SK-N-SH (cell line): ENCODE results near the gene AACS. TPM values are rescaled to one million over a fixed set of nuclear protein-coding genes. Genes with fewer than 3 reads are reported as not detected.

Experiments
- CTCF ChIA-PET: fragments of 300-600, 350-600 bp; formaldehyde crosslinking; extraction: SDS; loops from one replicate; lab custom pipeline; 2021; lab: Yijun Ruan, JAX
- POLR2A ChIA-PET: fragments of 350-600 bp; sonication (Branson Sonifier 250); formaldehyde crosslinking; extraction: SDS; loops from one replicate; lab custom pipeline; 2020; ENCODE audit warnings: antibody characterized with exemption, inconsistent platforms; lab: Yijun Ruan, JAX
- DNase-seq: peaks from one replicate; pipeline ENCODE4 v3.0.0; 2012
- H2AFZ ChIP-seq: fragments of 200-600 bp; sonication (generic); 2 replicates; pipeline ENCODE4 v1.8.1; 2016; ENCODE audit warnings: antibody characterized with exemption, mild to moderate bottlenecking, low read depth
- H3F3A ChIP-seq: fragments of 200-600 bp; sonication (generic); replicated peaks from 2 replicates; pipeline ENCODE3; 2016; ENCODE audit warnings: antibody characterized with exemption, mild to moderate bottlenecking; ENCODE audit not compliant: insufficient read depth
- H3K27ac ChIP-seq, 2 experiments: fragments of 200-500 bp in 1 of 2; fragments of 200-600 bp in 1 of 2; sonication (Bioruptor generic) in 1 of 2; sonication (generic), shearing (Covaris generic) in 1 of 2; 2 replicates each; pipeline versions ENCODE4 v1.5.1 to v1.6.1; 2014 to 2016; ENCODE audit warnings: low read depth in 2 of 2, inconsistent platforms in 1 of 2, low read length in 1 of 2, mild to moderate bottlenecking in 1 of 2, mixed read lengths in 1 of 2
- H3K27me3 ChIP-seq: fragments of 200-600 bp; sonication (generic), shearing (Covaris generic); 2 replicates; pipeline ENCODE4 v1.6.1; 2016; ENCODE audit warnings: mixed run types; ENCODE audit not compliant: insufficient read depth
- H3K36me3 ChIP-seq, 2 experiments: fragments of 200-500 bp in 1 of 2; fragments of 200-600 bp in 1 of 2; sonication (Bioruptor generic) in 1 of 2; sonication (generic) in 1 of 2; replicated peaks in 1 of 2; 2 replicates each; pipeline versions ENCODE3 to v1.5.1; 2014 to 2016; ENCODE audit warnings: low read length in 1 of 2, mild to moderate bottlenecking in 1 of 2; ENCODE audit not compliant: insufficient read depth in 2 of 2, control insufficient read depth in 1 of 2
- H3K4me1 ChIP-seq, 2 experiments: fragments of 200-500 bp in 1 of 2; fragments of 200-600 bp in 1 of 2; sonication (Bioruptor generic) in 1 of 2; sonication (generic), shearing (Covaris generic) in 1 of 2; 2 replicates each; pipeline versions ENCODE4 v1.5.1 to v1.6.1; 2014 to 2016; ENCODE audit warnings: low read depth in 1 of 2, low read length in 1 of 2, mixed run types in 1 of 2; ENCODE audit not compliant: insufficient read depth in 2 of 2, control insufficient read depth in 1 of 2
- H3K4me2 ChIP-seq: fragments of 200-600 bp; sonication (generic), shearing (Covaris generic); 2 replicates; pipeline ENCODE4 v1.6.1; 2017; ENCODE audit warnings: mixed run types
- H3K4me3 ChIP-seq, 2 experiments: fragments of 200-500 bp in 1 of 2; fragments of 200-600 bp in 1 of 2; sonication (Bioruptor generic) in 1 of 2; sonication (generic), shearing (Covaris generic) in 1 of 2; 2 replicates each; pipeline versions ENCODE4 v1.5.1 to v1.8.1; 2014 to 2016; ENCODE audit warnings: low read depth in 2 of 2, inconsistent platforms in 1 of 2, low read length in 1 of 2, mild to moderate bottlenecking in 1 of 2, mixed read lengths in 1 of 2, moderate library complexity in 1 of 2
- H3K79me2 ChIP-seq: fragments of 200-600 bp; sonication (generic); 2 replicates; pipeline ENCODE4 v1.8.1; 2017; ENCODE audit warnings: mild to moderate bottlenecking; ENCODE audit not compliant: insufficient read depth
- H3K9ac ChIP-seq: fragments of 200-600 bp; sonication (generic); 2 replicates; pipeline ENCODE4 v1.6.1; 2017; ENCODE audit warnings: mixed run types
- H3K9me2 ChIP-seq: fragments of 200-600 bp; sonication (generic); 2 replicates; pipeline ENCODE4 v1.6.1; 2017; ENCODE audit warnings: mixed run types
- H3K9me3 ChIP-seq: fragments of 200-600 bp; sonication (generic); 2 replicates; pipeline ENCODE4 v1.6.1; 2017; ENCODE audit warnings: mixed run types, mild to moderate bottlenecking, moderate library complexity
- H4K20me1 ChIP-seq: fragments of 200-600 bp; sonication (generic); 2 replicates; pipeline ENCODE4 v1.6.1; 2017; ENCODE audit warnings: mild to moderate bottlenecking, mixed run types; ENCODE audit not compliant: insufficient read depth
- CHD2 ChIP-seq: fragments of 150-350 bp; IDR thresholded peaks from 2 replicates; pipeline ENCODE4 v1.6.1; 2018; ENCODE audit warnings: low read length; ENCODE audit not compliant: partially characterized antibody
- EZH2phosphoT487 ChIP-seq: fragments of 200-600 bp; sonication (generic); IDR thresholded peaks from 2 replicates; pipeline ENCODE4 v1.6.1; 2017; ENCODE audit warnings: low read depth, mixed run types, mild to moderate bottlenecking, antibody characterized with exemption, moderate library complexity, borderline replicate concordance
- FOSL2 ChIP-seq: IDR thresholded peaks from 2 replicates; pipeline ENCODE4 v1.4.0; 2012; ENCODE audit warnings: low read depth, mild to moderate bottlenecking, moderate library complexity, borderline replicate concordance
- FOXJ3 ChIP-seq: sonication (generic); formaldehyde crosslinking; IDR thresholded peaks from 2 replicates; pipeline ENCODE4 v1.5.1; 2020; ENCODE audit warnings: mild to moderate bottlenecking, missing genetic modification reagents
- FOXM1 ChIP-seq: IDR thresholded peaks from 2 replicates; pipeline ENCODE4 v1.4.0; 2012; ENCODE audit warnings: low read depth, mild to moderate bottlenecking
- JUND ChIP-seq: IDR thresholded peaks from 2 replicates; pipeline ENCODE4 v1.4.0; 2012
- MEF2A ChIP-seq: IDR thresholded peaks from 2 replicates; pipeline ENCODE4 v1.4.0; 2012; ENCODE audit warnings: low read depth, borderline replicate concordance
- MXI1 ChIP-seq: IDR thresholded peaks from 2 replicates; pipeline ENCODE4 v1.6.1; 2012; ENCODE audit warnings: mild to moderate bottlenecking, low read depth, low read length, improper control_type of control experiment
- RXRA ChIP-seq: IDR thresholded peaks from 2 replicates; pipeline ENCODE4 v1.4.0; 2012; ENCODE audit warnings: low read depth, mild to moderate bottlenecking, borderline replicate concordance
- SIN3A ChIP-seq: IDR thresholded peaks from 2 replicates; pipeline ENCODE4 v1.6.1; 2012; ENCODE audit warnings: low read depth, mild to moderate bottlenecking, low read length, moderate library complexity, borderline replicate concordance
- SMC3 ChIP-seq: IDR thresholded peaks from 2 replicates; pipeline ENCODE4 v1.6.1; 2012; ENCODE audit warnings: low read depth, low read length, improper control_type of control experiment
- TAF1 ChIP-seq: IDR thresholded peaks from 2 replicates; pipeline ENCODE4 v1.6.1; 2012; ENCODE audit warnings: low read depth, mild to moderate bottlenecking, low read length, moderate library complexity, borderline replicate concordance
- TCF12 ChIP-seq: IDR thresholded peaks from 2 replicates; pipeline ENCODE4 v1.4.0; 2012
- YY1 ChIP-seq: IDR thresholded peaks from 2 replicates; pipeline ENCODE4 v1.4.0; 2012; ENCODE audit warnings: low read depth, mild to moderate bottlenecking
- WGBS: methylation state at CpG from one replicate; pipeline ENCODE4 v1.1.6; 2017; ENCODE audit warnings: low lambda C conversion rate; 5-methylcytosine and 5-hydroxymethylcytosine counted together
- polyA plus RNA-seq, 3 experiments: library from polyadenylated mRNA; depleted of rRNA; stranded (reverse); fragments of >200 nt; gene quantifications; 2 replicates each; pipeline ENCODE4 v1.2.3, GENCODE V29; 2012
- TF ChIP-seq, protein P1 (sequence below): IDR thresholded peaks from 2 replicates; pipeline ENCODE4 v1.4.0; 2012; ENCODE audit warnings: low read depth
- TF ChIP-seq, protein P2 (sequence below): fragments of 150-350 bp; IDR thresholded peaks from 2 replicates; pipeline ENCODE4 v1.6.1; 2016; ENCODE audit warnings: mild to moderate bottlenecking, low read depth, low read length
- TF ChIP-seq, protein P3 (sequence below): IDR thresholded peaks from 2 replicates; pipeline ENCODE4 v1.4.0; 2012; ENCODE audit warnings: low read depth, borderline replicate concordance
- TF ChIP-seq, protein P4 (sequence below): fragments of 150-350 bp; IDR thresholded peaks from 2 replicates; pipeline ENCODE4 v1.6.1; 2017; ENCODE audit warnings: antibody characterized with exemption, low read length, low read depth, borderline replicate concordance

Gene AACS
- polyA plus RNA-seq, 1 of the 3 experiments (the other 2 are of a cell fraction), result 17.3 TPM

DNA sequence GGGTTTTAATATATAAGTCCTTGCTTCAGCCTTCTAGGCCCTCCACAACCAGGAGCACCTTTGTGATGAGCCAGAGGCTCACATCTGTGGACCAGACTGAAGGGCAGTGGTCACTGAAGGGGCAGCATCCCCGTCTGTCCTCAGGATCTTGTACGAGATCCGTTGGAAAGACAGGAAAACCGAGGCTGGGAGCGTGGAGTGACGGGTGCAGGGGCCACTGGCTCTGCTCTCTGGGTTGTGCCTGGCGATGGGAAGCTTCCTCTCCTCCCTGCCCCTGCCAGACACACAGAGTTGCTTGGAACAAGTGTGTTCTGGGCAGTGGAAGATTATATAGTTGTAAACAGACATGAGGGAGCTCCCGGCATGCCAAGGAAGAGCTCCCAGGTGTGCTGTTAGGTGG lies 48.0 kb downstream of the AACS start:
- no peaks in the 10 kb centered on the region for H3K27me3 ChIP-seq
- no peaks in the 10 kb centered on the region for H3F3A ChIP-seq
- no peaks in the 10 kb centered on the region for H3K9me2 ChIP-seq
- peaks cover 0 to 27% of the 10 kb centered on the region in 2 experiments for H3K36me3 ChIP-seq
- POLR2A ChIA-PET, result no interaction called here
- TF ChIP-seq FOSL2 (no peak), YY1 (no peak), MXI1 (no peak), CHD2 (no peak), TCF12 (no peak), FOXM1 (no peak), MEF2A (no peak), FOXJ3 (CRISPR knock-in tag) (no peak), JUND (no peak)
- TF ChIP-seq, protein P1, sequence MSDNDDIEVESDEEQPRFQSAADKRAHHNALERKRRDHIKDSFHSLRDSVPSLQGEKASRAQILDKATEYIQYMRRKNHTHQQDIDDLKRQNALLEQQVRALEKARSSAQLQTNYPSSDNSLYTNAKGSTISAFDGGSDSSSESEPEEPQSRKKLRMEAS, result no peak
- TF ChIP-seq, protein P2, sequence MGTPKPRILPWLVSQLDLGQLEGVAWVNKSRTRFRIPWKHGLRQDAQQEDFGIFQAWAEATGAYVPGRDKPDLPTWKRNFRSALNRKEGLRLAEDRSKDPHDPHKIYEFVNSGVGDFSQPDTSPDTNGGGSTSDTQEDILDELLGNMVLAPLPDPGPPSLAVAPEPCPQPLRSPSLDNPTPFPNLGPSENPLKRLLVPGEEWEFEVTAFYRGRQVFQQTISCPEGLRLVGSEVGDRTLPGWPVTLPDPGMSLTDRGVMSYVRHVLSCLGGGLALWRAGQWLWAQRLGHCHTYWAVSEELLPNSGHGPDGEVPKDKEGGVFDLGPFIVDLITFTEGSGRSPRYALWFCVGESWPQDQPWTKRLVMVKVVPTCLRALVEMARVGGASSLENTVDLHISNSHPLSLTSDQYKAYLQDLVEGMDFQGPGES, result no peak
- TF ChIP-seq, protein P3, sequence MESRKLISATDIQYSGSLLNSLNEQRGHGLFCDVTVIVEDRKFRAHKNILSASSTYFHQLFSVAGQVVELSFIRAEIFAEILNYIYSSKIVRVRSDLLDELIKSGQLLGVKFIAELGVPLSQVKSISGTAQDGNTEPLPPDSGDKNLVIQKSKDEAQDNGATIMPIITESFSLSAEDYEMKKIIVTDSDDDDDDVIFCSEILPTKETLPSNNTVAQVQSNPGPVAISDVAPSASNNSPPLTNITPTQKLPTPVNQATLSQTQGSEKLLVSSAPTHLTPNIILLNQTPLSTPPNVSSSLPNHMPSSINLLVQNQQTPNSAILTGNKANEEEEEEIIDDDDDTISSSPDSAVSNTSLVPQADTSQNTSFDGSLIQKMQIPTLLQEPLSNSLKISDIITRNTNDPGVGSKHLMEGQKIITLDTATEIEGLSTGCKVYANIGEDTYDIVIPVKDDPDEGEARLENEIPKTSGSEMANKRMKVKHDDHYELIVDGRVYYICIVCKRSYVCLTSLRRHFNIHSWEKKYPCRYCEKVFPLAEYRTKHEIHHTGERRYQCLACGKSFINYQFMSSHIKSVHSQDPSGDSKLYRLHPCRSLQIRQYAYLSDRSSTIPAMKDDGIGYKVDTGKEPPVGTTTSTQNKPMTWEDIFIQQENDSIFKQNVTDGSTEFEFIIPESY, result no peak
- H3K27ac ChIP-seq, result no peak overlapping the region
- H3K4me1 ChIP-seq, result no peaks in the 10 kb centered on the region
- no peak overlapping the region for H3K4me2 ChIP-seq
- no peak for DNase-seq
- no peaks in the 10 kb centered on the region for H3K79me2 ChIP-seq
- no peak overlapping the region for H2AFZ ChIP-seq
- H3K9ac ChIP-seq, result no peak overlapping the region
- 98% methylated on average over 8 of the region's 8 CpGs for WGBS
- CTCF ChIA-PET, result no interaction called here
- H3K9me3 ChIP-seq, result no peaks in the 10 kb centered on the region
- no peaks in the 10 kb centered on the region for H4K20me1 ChIP-seq
- H3K4me3 ChIP-seq, result no peak overlapping the region

DNA sequence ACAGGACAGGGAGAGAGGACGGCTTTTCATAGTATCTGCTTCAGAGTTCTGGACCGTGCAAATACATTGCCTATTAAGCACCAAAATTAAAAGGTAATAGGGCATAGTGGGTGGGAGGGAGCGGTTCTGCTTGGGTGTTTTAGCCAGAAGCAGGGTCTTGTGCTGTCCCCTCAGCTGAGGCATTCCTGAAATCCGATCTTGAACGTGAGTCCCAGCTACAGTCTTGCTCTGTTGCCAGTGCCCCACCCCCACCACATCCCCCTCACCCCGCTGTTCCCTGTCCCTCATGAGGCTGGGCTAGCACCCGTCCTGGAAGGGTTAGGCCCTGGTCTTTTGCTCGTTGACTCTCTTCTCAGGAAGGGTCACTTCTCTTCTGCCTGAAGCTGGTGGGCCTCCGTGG lies 48.6 kb downstream of the AACS start:
- no peaks in the 10 kb centered on the region for H3K4me1 ChIP-seq
- peaks cover 0 to 28% of the 10 kb centered on the region in 2 experiments for H3K36me3 ChIP-seq
- H4K20me1 ChIP-seq, result no peaks in the 10 kb centered on the region
- H3K27ac ChIP-seq, result no peak overlapping the region
- H2AFZ ChIP-seq, result no peak overlapping the region
- no peaks in the 10 kb centered on the region for H3K9me2 ChIP-seq
- WGBS, result 82% methylated on average over 8 of the region's 9 CpGs
- no peaks in the 10 kb centered on the region for H3K9me3 ChIP-seq
- H3K79me2 ChIP-seq, result no peaks in the 10 kb centered on the region
- no peak for DNase-seq
- H3K4me2 ChIP-seq, result no peak overlapping the region
- POLR2A ChIA-PET, result no interaction called here
- H3K9ac ChIP-seq, result no peak overlapping the region
- CTCF ChIA-PET, result no interaction called here
- H3F3A ChIP-seq, result no peaks in the 10 kb centered on the region
- no peaks in the 10 kb centered on the region for H3K27me3 ChIP-seq
- H3K4me3 ChIP-seq, result no peak overlapping the region
- TF ChIP-seq EZH2phosphoT487 (no peak), SIN3A (no peak), MEF2A (no peak), RXRA (no peak), YY1 (no peak), SMC3 (no peak), TAF1 (no peak)
- TF ChIP-seq, protein P3, result no peak
- TF ChIP-seq, protein P4, sequence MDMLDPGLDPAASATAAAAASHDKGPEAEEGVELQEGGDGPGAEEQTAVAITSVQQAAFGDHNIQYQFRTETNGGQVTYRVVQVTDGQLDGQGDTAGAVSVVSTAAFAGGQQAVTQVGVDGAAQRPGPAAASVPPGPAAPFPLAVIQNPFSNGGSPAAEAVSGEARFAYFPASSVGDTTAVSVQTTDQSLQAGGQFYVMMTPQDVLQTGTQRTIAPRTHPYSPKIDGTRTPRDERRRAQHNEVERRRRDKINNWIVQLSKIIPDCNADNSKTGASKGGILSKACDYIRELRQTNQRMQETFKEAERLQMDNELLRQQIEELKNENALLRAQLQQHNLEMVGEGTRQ, result no peak
